CD4-positive, alpha-beta T cell (primary cell): ENCODE data around the gene NR5A1. TPM values are rescaled to one million over a fixed set of nuclear protein-coding genes. Genes with fewer than 3 reads are reported as not detected.

Experiments used
- ATAC-seq: fragments of 200-7000 bp; cut with Tn5 transposase; one replicate; pipeline ENCODE4 v1.10.0; 2022; ENCODE audit warnings: mild to moderate bottlenecking; ENCODE audit not compliant: poor library complexity
- CTCF ChIA-PET: fragments of 350-600 bp; sonication (Branson Sonifier 250); formaldehyde crosslinking; loops from one replicate; lab custom pipeline; 2021; ENCODE audit warnings: antibody characterized with exemption, inconsistent platforms; lab: Charles Lee
- POLR2A ChIA-PET: fragments of 350-600 bp; sonication (Branson Sonifier 250); formaldehyde crosslinking; loops from one replicate; lab custom pipeline; 2021; ENCODE audit warnings: antibody characterized with exemption, inconsistent platforms; lab: Charles Lee
- DNase-seq, 14 experiments: peaks; one replicate each; pipeline ENCODE4 v3.0.0-alpha.2; 2013 to 2020; ENCODE audit warnings: mixed read lengths in 2 of 14
- H3K27ac ChIP-seq, 2 donors: one replicate each; pipeline versions ENCODE4 v1.5.1 to v1.7.0; 2013; ENCODE audit warnings: low read length in 2 of 2, low read depth in 1 of 2, mild to moderate bottlenecking in 1 of 2
- H3K27me3 ChIP-seq, 2 experiments: 1 replicate in 1 of 2; 2 replicates in 1 of 2; pipeline versions ENCODE4 v1.6.1 to v1.7.0; 2013; ENCODE audit warnings: low read length in 2 of 2, control low read depth in 1 of 2, mild to moderate bottlenecking in 1 of 2, moderate library complexity in 1 of 2; ENCODE audit not compliant: insufficient read depth in 2 of 2, control insufficient read depth in 1 of 2
- H3K36me3 ChIP-seq: one replicate; pipeline ENCODE4 v1.6.1; 2013; ENCODE audit warnings: low read length, control low read depth; ENCODE audit not compliant: insufficient read depth
- H3K4me1 ChIP-seq: one replicate; pipeline ENCODE4 v1.6.1; 2013; ENCODE audit warnings: low read length, control low read depth; ENCODE audit not compliant: insufficient read depth
- H3K4me3 ChIP-seq: one replicate; pipeline ENCODE4 v1.5.1; 2013; ENCODE audit warnings: mild to moderate bottlenecking, low read length, moderate library complexity
- H3K9me3 ChIP-seq, 2 experiments: 1 replicate in 1 of 2; 2 replicates in 1 of 2; pipeline versions ENCODE4 v1.6.1 to v1.7.0; 2013; ENCODE audit warnings: low read length in 2 of 2, mild to moderate bottlenecking in 2 of 2, control low read depth in 1 of 2, moderate library complexity in 1 of 2; ENCODE audit not compliant: control insufficient read depth in 1 of 2, insufficient read depth in 1 of 2
- H3K27ac Mint-ChIP-seq: one replicate; pipeline ENCODE4 v1.8.0; 2020; ENCODE audit warnings: mixed read lengths
- H3K27me3 Mint-ChIP-seq: one replicate; pipeline ENCODE4 v1.8.0; 2021; ENCODE audit warnings: mixed read lengths
- H3K36me3 Mint-ChIP-seq: one replicate; pipeline ENCODE4 v1.8.0; 2021; ENCODE audit warnings: low read depth, mixed read lengths
- H3K4me1 Mint-ChIP-seq: one replicate; pipeline ENCODE4 v1.8.0; 2021; ENCODE audit warnings: low read depth, mixed read lengths
- H3K4me3 Mint-ChIP-seq: one replicate; pipeline ENCODE4 v1.8.0; 2020; ENCODE audit warnings: mild to moderate bottlenecking, mixed read lengths
- H3K9me3 Mint-ChIP-seq: one replicate; pipeline ENCODE4 v1.8.0; 2020; ENCODE audit warnings: mixed read lengths
- intact Hi-C, 2 experiments: fragments of 100-400 bp; cut with DNase I in 1 of 2; cut with micrococcal nuclease in 1 of 2; formaldehyde crosslinking; loops; one replicate each; pipeline versions ENCODE4 v1.15.1 to v1.9.0; 2023 to 2025; cut with DNase I, micrococcal nuclease
- total RNA-seq, 174 experiments: library from RNA in 2 of 174; stranded (reverse) in 2 of 174; gene quantifications; one replicate each; pipeline ENCODE4 v1.2.3 and lab custom pipeline; 2021 to 2026
- TF ChIP-seq, protein P1 (sequence below): fragments of 200-600 bp; IDR thresholded peaks from one replicate; pipeline ENCODE4 v1.8.0; 2022; ENCODE audit warnings: antibody characterized with exemption, mild to moderate bottlenecking

The NR5A1 gene
- total RNA-seq, 2 experiments from 2014 or later: not detected

DNA sequence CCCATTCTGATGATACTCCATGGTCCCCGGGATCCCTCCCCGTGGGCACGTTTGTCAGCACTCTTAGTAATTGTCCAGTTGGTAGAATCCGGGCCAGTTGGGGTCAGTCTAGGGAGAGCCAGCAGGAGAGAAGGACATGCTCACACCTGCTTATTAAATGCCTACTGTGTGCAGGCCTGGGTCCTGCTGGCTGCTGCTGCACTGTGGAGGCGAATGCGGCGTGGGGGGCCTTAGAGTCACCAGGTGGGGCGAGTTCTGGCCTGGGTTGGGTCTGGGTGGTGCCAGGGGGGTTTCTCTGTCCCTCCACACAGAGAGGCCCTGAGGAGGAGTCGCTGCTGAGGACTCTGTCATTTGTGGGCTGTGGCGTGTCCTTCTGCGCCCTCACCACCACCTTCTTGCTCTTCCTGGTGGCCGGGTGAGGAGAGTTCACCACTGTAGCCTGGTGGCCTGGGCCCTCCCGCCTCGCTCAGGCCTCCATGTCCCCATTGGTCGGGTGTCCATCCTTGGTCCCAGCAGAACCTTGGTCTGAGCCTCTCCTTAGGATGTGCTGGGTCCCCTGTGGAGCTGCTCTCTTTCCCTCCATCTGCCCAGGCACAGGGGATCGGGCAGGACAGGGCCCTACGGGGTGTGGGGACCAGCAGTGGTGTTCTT is 39.7 kb downstream of the NR5A1 start:
- Histone ChIP-seq H3K36me3 (no peaks in the 10 kb centered on the region), H3K4me1 (no peaks in the 10 kb centered on the region), H3K27ac (no peak overlapping the region), H3K27me3 (peaks cover 0 to 2% of the 10 kb centered on the region in 2 experiments), H3K9me3 (peaks cover 0 to 5% of the 10 kb centered on the region in 2 experiments), H3K4me3 (no peak overlapping the region)
- ChIA-PET CTCF (no interaction called here), POLR2A (no interaction called here)
- no peaks in the 10 kb centered on the region for H3K36me3 Mint-ChIP-seq
- no peak overlapping the region for H3K27ac Mint-ChIP-seq
- H3K4me3 Mint-ChIP-seq: no peak overlapping the region
- intact Hi-C loops: no loop called here
- DNase-seq (no peak), ATAC-seq (no peak)
- TF ChIP-seq, protein P1, sequence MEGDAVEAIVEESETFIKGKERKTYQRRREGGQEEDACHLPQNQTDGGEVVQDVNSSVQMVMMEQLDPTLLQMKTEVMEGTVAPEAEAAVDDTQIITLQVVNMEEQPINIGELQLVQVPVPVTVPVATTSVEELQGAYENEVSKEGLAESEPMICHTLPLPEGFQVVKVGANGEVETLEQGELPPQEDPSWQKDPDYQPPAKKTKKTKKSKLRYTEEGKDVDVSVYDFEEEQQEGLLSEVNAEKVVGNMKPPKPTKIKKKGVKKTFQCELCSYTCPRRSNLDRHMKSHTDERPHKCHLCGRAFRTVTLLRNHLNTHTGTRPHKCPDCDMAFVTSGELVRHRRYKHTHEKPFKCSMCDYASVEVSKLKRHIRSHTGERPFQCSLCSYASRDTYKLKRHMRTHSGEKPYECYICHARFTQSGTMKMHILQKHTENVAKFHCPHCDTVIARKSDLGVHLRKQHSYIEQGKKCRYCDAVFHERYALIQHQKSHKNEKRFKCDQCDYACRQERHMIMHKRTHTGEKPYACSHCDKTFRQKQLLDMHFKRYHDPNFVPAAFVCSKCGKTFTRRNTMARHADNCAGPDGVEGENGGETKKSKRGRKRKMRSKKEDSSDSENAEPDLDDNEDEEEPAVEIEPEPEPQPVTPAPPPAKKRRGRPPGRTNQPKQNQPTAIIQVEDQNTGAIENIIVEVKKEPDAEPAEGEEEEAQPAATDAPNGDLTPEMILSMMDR: no peak
- no peaks in the 10 kb centered on the region for H3K9me3 Mint-ChIP-seq
- H3K4me1 Mint-ChIP-seq: no peaks in the 10 kb centered on the region
- H3K27me3 Mint-ChIP-seq: no peaks in the 10 kb centered on the region

DNA sequence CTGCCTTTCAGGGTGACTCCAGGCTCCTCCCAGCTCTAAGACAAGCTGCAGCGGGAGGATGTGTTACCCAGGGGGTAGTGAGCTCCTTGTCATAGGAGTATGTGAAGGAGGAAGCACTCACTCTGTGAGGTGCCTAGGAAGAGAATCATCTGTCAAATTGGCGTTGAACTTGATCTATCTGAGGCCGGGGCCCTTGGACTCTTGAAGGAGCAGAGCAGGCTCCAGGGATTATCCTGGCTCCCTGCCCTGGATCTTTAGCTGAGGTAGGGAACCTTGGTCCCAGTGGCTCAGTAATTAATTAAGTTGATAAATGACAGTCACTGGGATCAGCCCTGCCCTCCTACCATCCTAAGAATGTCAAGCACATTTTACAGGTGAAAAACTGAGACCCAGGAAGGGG is 41.5 kb downstream of the NR5A1 start:
- ATAC-seq (no peak), DNase-seq (no peak)
- Mint-ChIP-seq H3K9me3 (peaks cover under 1% of the 10 kb centered on the region), H3K4me1 (no peaks in the 10 kb centered on the region), H3K4me3 (no peak overlapping the region), H3K27me3 (no peaks in the 10 kb centered on the region), H3K36me3 (no peaks in the 10 kb centered on the region), H3K27ac (no peak overlapping the region)
- Histone ChIP-seq H3K27me3 (peaks cover 0 to 2% of the 10 kb centered on the region in 2 experiments), H3K4me3 (no peak overlapping the region), H3K9me3 (peaks cover 0 to 5% of the 10 kb centered on the region in 2 experiments), H3K4me1 (no peaks in the 10 kb centered on the region), H3K36me3 (no peaks in the 10 kb centered on the region), H3K27ac (no peak overlapping the region)
- CTCF ChIA-PET: no interaction called here
- TF ChIP-seq, protein P1: no peak
- intact Hi-C loops: no loop called here
- POLR2A ChIA-PET: no interaction called here

DNA sequence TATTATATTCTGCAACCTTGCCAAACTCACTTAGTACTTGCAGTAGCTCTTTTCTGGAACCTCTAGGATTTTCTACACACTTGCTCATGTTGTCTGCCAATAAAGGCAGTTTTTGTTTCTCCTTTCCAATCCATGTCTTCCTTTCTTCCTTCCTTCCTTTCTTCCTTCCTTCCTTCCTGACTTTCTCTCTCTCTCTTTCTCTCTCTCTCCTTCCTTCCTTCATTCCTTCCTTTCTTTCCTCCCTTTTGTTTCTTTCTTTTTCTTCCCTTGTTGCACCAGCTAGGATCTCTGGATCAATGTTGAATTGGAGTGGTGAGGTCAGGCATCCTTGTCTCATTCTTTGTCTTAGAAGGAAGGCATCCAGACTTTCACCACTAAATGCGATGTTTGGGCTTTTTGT is 44.5 kb downstream of the NR5A1 start:
- Mint-ChIP-seq H3K4me3 (no peak overlapping the region), H3K4me1 (no peaks in the 10 kb centered on the region), H3K27me3 (no peaks in the 10 kb centered on the region), H3K36me3 (no peaks in the 10 kb centered on the region), H3K9me3 (peaks cover 2% of the 10 kb centered on the region), H3K27ac (no peak overlapping the region)
- TF ChIP-seq, protein P1: no peak
- ATAC-seq: no peak
- H3K36me3 ChIP-seq: no peaks in the 10 kb centered on the region
- ChIA-PET POLR2A (no interaction called here), CTCF (no interaction called here)
- H3K9me3 ChIP-seq: peaks cover 4 to 5% of the 10 kb centered on the region in 2 experiments
- DNase-seq: no peak
- intact Hi-C loops: no loop called here
- H3K4me1 ChIP-seq: no peaks in the 10 kb centered on the region
- H3K27ac ChIP-seq: no peak overlapping the region
- H3K27me3 ChIP-seq: peaks cover 0 to 2% of the 10 kb centered on the region in 2 experiments
- H3K4me3 ChIP-seq: no peak overlapping the region
